SK-N-SH treated with all-trans-retinoic acid at 6 μM for 48 hours (cell line): ENCODE measurements around the gene KLK5.

Experiments used
- ATAC-seq: fragments of 200-7000 bp; cut with Tn5 transposase; 3 replicates; pipeline ENCODE4 v1.9.1; 2020; ENCODE audit warnings: mild to moderate bottlenecking, moderate library complexity
- ARNTL ChIP-seq: fragments of 450-650 bp; formaldehyde crosslinking; IDR thresholded peaks from 2 replicates; pipeline ENCODE4 v1.5.0; 2020; ENCODE audit warnings: low read depth, mild to moderate bottlenecking, moderate library complexity, borderline replicate concordance
- ESRRG ChIP-seq: fragments of 250-450 bp; sonication (Bioruptor Pico); IDR thresholded peaks from 2 replicates; pipeline ENCODE4 v1.6.1; 2021; ENCODE audit warnings: mild to moderate bottlenecking
- GLIS3 ChIP-seq: fragments of 250-450 bp; sonication (Bioruptor Pico); IDR thresholded peaks from 2 replicates; pipeline ENCODE4 v1.5.0; 2020; ENCODE audit warnings: mild to moderate bottlenecking, moderate library complexity
- ISL1 ChIP-seq: fragments of 250-450 bp; sonication (Bioruptor Pico); IDR thresholded peaks from 2 replicates; pipeline ENCODE4 v2.1.2; 2022; ENCODE audit warnings: mild to moderate bottlenecking, moderate library complexity
- OSR1 ChIP-seq: fragments of 250-450 bp; sonication (Bioruptor Pico); IDR thresholded peaks from 2 replicates; pipeline ENCODE4 v1.8.0; 2022; ENCODE audit warnings: moderate library complexity, mild to moderate bottlenecking, inconsistent platforms
- PPARA ChIP-seq: fragments of 250-450 bp; sonication (Bioruptor Pico); IDR thresholded peaks from 2 replicates; pipeline ENCODE4 v1.5.0; 2020; ENCODE audit warnings: mild to moderate bottlenecking, borderline replicate concordance
- RARB ChIP-seq: fragments of 250-450 bp; sonication (Bioruptor Pico); IDR thresholded peaks from 2 replicates; pipeline ENCODE4 v1.8.0; 2021; ENCODE audit warnings: mild to moderate bottlenecking, moderate library complexity
- SNAI2 ChIP-seq: fragments of 250-450 bp; sonication (Bioruptor Pico); IDR thresholded peaks from 2 replicates; pipeline ENCODE4 v1.5.0; 2020; ENCODE audit warnings: mild to moderate bottlenecking, moderate library complexity
- TOX ChIP-seq: fragments of 250-450 bp; sonication (Bioruptor Pico); IDR thresholded peaks from 2 replicates; pipeline ENCODE4 v1.8.0; 2021; ENCODE audit warnings: mild to moderate bottlenecking, moderate library complexity, borderline replicate concordance
- ZC3H10 ChIP-seq: fragments of 250-450 bp; sonication (Bioruptor Pico); IDR thresholded peaks from 2 replicates; pipeline ENCODE4 v1.5.1; 2021; ENCODE audit warnings: mild to moderate bottlenecking, moderate library complexity
- ZFP3 ChIP-seq: fragments of 250-450 bp; sonication (Bioruptor Pico); IDR thresholded peaks from 2 replicates; pipeline ENCODE4 v1.5.0; 2020; ENCODE audit warnings: mild to moderate bottlenecking, moderate library complexity
- ZFP30 ChIP-seq: fragments of 450-650 bp; formaldehyde crosslinking; IDR thresholded peaks from 2 replicates; pipeline ENCODE4 v1.5.0; 2022; ENCODE audit warnings: mild to moderate bottlenecking, moderate library complexity
- ZNF565 ChIP-seq: fragments of 450-650 bp; formaldehyde crosslinking; conservative IDR thresholded peaks from 2 replicates; pipeline ENCODE4 v1.5.0; 2020; ENCODE audit warnings: low read depth, mild to moderate bottlenecking, moderate library complexity
- ZNF70 ChIP-seq: fragments of 450-650 bp; formaldehyde crosslinking; IDR thresholded peaks from 2 replicates; pipeline ENCODE4 v1.5.0; 2020; ENCODE audit warnings: mild to moderate bottlenecking, moderate library complexity
- TF ChIP-seq, protein P1 (sequence below): fragments of 250-450 bp; sonication (Bioruptor Pico); IDR thresholded peaks from 2 replicates; pipeline ENCODE4 v1.5.1; 2020; ENCODE audit warnings: low read depth, mild to moderate bottlenecking, moderate library complexity
- TF ChIP-seq, protein P2 (sequence below): fragments of 250-450 bp; sonication (Bioruptor Pico); IDR thresholded peaks from 2 replicates; pipeline ENCODE4 v1.8.0; 2020; ENCODE audit warnings: mild to moderate bottlenecking, moderate library complexity, borderline replicate concordance
- TF ChIP-seq, protein P3 (sequence below): fragments of 250-450 bp; sonication (Bioruptor Pico); IDR thresholded peaks from 2 replicates; pipeline ENCODE4 v1.5.0; 2020; ENCODE audit warnings: mild to moderate bottlenecking, moderate library complexity
- TF ChIP-seq, protein P4 (sequence below): fragments of 250-450 bp; sonication (Bioruptor Pico); IDR thresholded peaks from 2 replicates; pipeline ENCODE4 v1.8.0; 2021; ENCODE audit warnings: low read depth, mild to moderate bottlenecking, moderate library complexity, borderline replicate concordance

KLK5 gene

DNA sequence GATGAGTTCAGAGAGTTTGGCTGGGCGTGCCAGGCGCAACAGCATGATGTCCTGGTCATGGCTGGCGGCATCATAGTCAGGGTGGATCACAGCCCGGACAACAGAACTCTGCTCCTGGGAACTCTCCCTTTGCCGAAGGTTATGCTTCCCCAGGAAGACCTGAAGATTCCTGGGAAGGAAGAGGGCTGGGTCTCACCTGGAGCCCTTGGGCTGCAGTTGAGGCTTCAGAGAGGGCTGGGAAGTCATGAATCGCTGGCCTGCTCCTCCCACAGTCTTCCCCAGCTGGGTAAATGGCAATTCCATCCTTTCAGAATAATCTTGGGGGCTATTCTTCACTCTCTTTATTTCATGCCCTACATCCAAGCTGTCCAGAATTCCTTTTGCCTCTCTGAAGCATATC lies 10.5 kb upstream of the KLK5 start (continued):
- TF ChIP-seq, protein P1, sequence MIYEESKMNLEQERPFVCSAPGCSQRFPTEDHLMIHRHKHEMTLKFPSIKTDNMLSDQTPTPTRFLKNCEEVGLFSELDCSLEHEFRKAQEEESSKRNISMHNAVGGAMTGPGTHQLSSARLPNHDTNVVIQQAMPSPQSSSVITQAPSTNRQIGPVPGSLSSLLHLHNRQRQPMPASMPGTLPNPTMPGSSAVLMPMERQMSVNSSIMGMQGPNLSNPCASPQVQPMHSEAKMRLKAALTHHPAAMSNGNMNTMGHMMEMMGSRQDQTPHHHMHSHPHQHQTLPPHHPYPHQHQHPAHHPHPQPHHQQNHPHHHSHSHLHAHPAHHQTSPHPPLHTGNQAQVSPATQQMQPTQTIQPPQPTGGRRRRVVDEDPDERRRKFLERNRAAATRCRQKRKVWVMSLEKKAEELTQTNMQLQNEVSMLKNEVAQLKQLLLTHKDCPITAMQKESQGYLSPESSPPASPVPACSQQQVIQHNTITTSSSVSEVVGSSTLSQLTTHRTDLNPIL (CRISPR knock-in tag), result no peak

DNA sequence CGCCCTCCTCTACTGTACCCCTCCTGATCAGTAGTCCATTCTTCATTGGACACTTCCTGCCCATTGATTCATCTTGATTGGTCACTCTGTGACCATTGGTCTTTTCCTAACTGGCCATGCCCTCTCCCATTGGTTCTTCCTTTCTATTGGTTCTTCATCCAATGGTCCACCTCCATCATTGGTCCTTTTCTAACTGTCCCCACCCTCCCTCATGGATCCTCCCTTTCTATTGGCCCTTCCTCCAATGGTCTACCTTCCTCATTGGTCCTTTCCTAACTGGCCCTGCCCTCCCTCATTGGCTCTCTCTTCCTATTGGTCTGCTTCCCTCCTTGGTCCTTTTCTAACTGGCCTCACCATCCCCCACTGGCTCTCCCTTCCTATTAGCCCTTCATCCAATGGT lies 9.4 kb upstream of the KLK5 start:
- TF ChIP-seq ISL1 (CRISPR knock-in tag), result no peak
- no peak for TF ChIP-seq ZNF70
- no peak for ATAC-seq

DNA sequence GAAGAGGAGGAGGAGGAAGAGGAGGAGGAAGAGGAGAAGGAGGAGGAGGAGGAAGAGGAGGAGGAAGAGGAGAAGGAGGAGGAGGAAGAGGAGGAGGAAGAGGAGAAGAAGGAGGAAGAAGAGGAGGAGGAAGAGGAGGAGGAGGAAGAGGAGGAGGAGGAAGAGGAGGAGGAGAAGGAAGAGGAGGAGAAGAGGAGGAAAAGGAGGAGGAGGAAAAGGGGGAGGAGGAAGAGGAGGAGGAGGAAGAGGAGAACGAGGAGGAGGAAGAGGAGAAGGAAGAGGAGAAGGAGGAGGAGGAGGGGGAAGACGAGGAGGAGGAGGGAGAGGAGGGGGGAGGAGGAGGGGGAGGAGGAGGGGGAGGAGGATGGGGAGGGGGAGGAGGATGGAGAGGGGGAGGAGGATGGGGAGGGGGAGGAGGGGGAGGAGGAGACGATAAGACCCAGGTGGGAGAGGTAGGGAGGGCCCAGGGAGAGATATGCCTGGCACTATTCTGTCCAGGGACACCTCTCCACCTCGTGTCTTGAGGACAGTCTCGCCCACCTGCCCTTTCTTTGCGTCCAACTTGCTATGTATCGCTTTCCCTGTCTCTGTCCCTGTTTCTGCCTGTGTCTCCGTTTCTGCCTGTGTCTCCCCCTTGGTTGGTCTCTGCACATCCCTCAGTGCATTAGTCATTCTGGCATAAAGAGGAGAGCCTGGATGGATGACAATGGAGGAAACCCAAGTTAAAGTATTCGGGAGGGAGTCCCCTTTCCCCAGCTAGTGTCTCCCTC lies 7.1 kb upstream of the KLK5 start:
- no peak for TF ChIP-seq ISL1 (CRISPR knock-in tag)
- TF ChIP-seq, protein P2, sequence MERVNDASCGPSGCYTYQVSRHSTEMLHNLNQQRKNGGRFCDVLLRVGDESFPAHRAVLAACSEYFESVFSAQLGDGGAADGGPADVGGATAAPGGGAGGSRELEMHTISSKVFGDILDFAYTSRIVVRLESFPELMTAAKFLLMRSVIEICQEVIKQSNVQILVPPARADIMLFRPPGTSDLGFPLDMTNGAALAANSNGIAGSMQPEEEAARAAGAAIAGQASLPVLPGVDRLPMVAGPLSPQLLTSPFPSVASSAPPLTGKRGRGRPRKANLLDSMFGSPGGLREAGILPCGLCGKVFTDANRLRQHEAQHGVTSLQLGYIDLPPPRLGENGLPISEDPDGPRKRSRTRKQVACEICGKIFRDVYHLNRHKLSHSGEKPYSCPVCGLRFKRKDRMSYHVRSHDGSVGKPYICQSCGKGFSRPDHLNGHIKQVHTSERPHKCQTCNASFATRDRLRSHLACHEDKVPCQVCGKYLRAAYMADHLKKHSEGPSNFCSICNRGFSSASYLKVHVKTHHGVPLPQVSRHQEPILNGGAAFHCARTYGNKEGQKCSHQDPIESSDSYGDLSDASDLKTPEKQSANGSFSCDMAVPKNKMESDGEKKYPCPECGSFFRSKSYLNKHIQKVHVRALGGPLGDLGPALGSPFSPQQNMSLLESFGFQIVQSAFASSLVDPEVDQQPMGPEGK (CRISPR knock-in tag), result no peak
- no peak for TF ChIP-seq ZFP30 (CRISPR knock-in tag)
- TF ChIP-seq, protein P3, sequence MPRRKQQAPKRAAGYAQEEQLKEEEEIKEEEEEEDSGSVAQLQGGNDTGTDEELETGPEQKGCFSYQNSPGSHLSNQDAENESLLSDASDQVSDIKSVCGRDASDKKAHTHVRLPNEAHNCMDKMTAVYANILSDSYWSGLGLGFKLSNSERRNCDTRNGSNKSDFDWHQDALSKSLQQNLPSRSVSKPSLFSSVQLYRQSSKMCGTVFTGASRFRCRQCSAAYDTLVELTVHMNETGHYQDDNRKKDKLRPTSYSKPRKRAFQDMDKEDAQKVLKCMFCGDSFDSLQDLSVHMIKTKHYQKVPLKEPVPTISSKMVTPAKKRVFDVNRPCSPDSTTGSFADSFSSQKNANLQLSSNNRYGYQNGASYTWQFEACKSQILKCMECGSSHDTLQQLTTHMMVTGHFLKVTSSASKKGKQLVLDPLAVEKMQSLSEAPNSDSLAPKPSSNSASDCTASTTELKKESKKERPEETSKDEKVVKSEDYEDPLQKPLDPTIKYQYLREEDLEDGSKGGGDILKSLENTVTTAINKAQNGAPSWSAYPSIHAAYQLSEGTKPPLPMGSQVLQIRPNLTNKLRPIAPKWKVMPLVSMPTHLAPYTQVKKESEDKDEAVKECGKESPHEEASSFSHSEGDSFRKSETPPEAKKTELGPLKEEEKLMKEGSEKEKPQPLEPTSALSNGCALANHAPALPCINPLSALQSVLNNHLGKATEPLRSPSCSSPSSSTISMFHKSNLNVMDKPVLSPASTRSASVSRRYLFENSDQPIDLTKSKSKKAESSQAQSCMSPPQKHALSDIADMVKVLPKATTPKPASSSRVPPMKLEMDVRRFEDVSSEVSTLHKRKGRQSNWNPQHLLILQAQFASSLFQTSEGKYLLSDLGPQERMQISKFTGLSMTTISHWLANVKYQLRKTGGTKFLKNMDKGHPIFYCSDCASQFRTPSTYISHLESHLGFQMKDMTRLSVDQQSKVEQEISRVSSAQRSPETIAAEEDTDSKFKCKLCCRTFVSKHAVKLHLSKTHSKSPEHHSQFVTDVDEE, result no peak
- TF ChIP-seq, protein P1 (CRISPR knock-in tag), result no peak
- no peak for TF ChIP-seq RARB (CRISPR knock-in tag)
- TF ChIP-seq, protein P4, sequence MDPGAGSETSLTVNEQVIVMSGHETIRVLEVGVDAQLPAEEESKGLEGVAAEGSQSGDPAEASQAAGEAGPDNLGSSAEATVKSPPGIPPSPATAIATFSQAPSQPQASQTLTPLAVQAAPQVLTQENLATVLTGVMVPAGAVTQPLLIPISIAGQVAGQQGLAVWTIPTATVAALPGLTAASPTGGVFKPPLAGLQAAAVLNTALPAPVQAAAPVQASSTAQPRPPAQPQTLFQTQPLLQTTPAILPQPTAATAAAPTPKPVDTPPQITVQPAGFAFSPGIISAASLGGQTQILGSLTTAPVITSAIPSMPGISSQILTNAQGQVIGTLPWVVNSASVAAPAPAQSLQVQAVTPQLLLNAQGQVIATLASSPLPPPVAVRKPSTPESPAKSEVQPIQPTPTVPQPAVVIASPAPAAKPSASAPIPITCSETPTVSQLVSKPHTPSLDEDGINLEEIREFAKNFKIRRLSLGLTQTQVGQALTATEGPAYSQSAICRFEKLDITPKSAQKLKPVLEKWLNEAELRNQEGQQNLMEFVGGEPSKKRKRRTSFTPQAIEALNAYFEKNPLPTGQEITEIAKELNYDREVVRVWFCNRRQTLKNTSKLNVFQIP (CRISPR knock-in tag), result no peak
- TF ChIP-seq ZC3H10 (CRISPR knock-in tag), result no peak
- peak; percentile 61 for ATAC-seq

DNA sequence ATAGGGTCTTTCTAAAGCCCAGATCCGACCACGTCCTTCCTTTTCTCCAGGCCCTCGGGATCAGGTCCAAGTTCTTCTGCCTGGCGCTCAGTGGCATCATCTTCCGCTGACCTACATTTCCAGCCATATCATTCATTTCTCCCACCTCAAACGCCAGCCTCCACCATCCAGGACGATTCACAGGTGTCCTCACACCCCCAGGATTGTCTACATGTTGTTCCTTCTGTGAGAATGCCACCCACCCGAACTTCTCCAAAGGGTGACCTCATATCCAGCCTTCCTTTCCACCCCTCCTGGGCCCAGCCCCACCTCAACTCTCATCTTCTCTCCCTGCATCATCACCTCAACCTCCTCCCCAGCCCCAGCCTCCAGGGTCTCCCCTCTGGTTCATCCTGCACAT lies 4.7 kb upstream of the KLK5 start:
- no peak for ATAC-seq
- no peak for TF ChIP-seq SNAI2 (CRISPR knock-in tag)

DNA sequence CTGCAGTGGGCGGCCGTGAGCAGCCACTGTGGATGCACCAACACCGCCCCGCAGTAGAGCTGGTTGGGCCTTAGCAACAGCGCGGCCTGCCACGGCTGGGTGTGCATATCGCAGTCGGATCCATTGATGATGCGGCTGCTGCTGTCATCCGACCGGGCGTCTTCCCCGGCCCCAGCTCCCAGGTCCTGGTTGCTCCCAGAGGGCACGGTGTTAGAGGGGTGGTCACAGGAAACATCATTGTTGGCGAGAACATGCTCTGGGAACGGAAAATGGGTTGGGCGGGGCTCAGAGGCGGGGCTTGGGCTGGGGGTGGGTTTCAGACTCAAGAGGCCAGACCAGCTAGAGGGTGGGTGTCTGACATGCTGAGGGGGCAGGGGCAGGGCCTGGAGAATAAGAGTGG lies 3.0 kb downstream of the KLK5 start:
- ATAC-seq, result no peak
- TF ChIP-seq ESRRG (CRISPR knock-in tag), result no peak
- TF ChIP-seq ZNF565, result no peak
- no peak for TF ChIP-seq OSR1
- no peak for TF ChIP-seq RARB (CRISPR knock-in tag)
- TF ChIP-seq PPARA (CRISPR knock-in tag), result no peak
- no peak for TF ChIP-seq GLIS3 (CRISPR knock-in tag)
- TF ChIP-seq, protein P4 (CRISPR knock-in tag), result no peak
- no peak for TF ChIP-seq ISL1 (CRISPR knock-in tag)
- TF ChIP-seq ZC3H10 (CRISPR knock-in tag), result no peak
- TF ChIP-seq ZFP3 (CRISPR knock-in tag), result no peak
- TF ChIP-seq, protein P2 (CRISPR knock-in tag), result no peak
- TF ChIP-seq ARNTL (CRISPR knock-in tag), result no peak
- no peak for TF ChIP-seq ZNF70
- TF ChIP-seq TOX (CRISPR knock-in tag), result no peak
